ENCODE results near the gene PAOX.

- no peak for TF ChIP-seq CTCF (IDR thresholded peaks at IDR 0.05)
- no peak for TF ChIP-seq EZH2 (IDR thresholded peaks at IDR 0.05; ENCODE audit: borderline replicate concordance, insufficient read depth, low read depth, low read length, poor library complexity, severe bottlenecking)
Measured at GRCh38 chr10:133403359-133403758, 24.3 kb downstream of the PAOX start.
